Measurements from ENCODE around the gene REST.

GRCh38 chr4:57013543-57014120 is 105.9 kb downstream of the REST start:
- no peak for TF ChIP-seq CTCF (IDR thresholded peaks at IDR 0.05)
- no peak for TF ChIP-seq POLR2A (IDR thresholded peaks at IDR 0.05)

Data from heart left ventricle (tissue), 13 donors.